Activated B cell treated with CpG ODN at 0.5 μM for 24 hours (primary cell): ENCODE measurements around the gene CEP128. TPM values are rescaled to one million over a fixed set of nuclear protein-coding genes. Genes with fewer than 3 reads are reported as not detected.

Experiments
- ATAC-seq: fragments of 200-7000 bp; cut with Tn5 transposase; one replicate; pipeline ENCODE4 v1.10.0; 2021; ENCODE audit warnings: low read depth, mild to moderate bottlenecking, moderate library complexity
- CTCF ChIA-PET: fragments of 350-600 bp; sonication (Branson Sonifier 250); formaldehyde crosslinking; loops from one replicate; lab custom pipeline; 2021; ENCODE audit warnings: antibody characterized with exemption; lab: Charles Lee
- POLR2A ChIA-PET: fragments of 350-600 bp; sonication (Branson Sonifier 250); formaldehyde crosslinking; loops from one replicate; lab custom pipeline; 2021; ENCODE audit warnings: antibody characterized with exemption; lab: Charles Lee
- DNase-seq: peaks from one replicate; pipeline ENCODE4 v3.0.0; 2022
- H3K27ac Mint-ChIP-seq: one replicate; pipeline ENCODE4 v1.8.0; 2020; ENCODE audit warnings: mixed read lengths
- H3K27me3 Mint-ChIP-seq: one replicate; pipeline ENCODE4 v1.8.0; 2021; ENCODE audit warnings: mixed read lengths
- H3K36me3 Mint-ChIP-seq: one replicate; pipeline ENCODE4 v1.8.0; 2021; ENCODE audit warnings: low read depth, mixed read lengths
- H3K4me1 Mint-ChIP-seq: one replicate; pipeline ENCODE4 v1.8.0; 2021; ENCODE audit warnings: mixed read lengths
- H3K4me3 Mint-ChIP-seq: one replicate; pipeline ENCODE4 v1.8.0; 2020; ENCODE audit warnings: mild to moderate bottlenecking, mixed read lengths
- H3K9me3 Mint-ChIP-seq: one replicate; pipeline ENCODE4 v1.8.0; 2020; ENCODE audit warnings: mixed read lengths
- intact Hi-C: fragments of 100-400 bp; cut with micrococcal nuclease; formaldehyde crosslinking; loops from one replicate; pipeline ENCODE4 v1.15.1; 2024
- total RNA-seq: library from RNA; stranded (reverse); gene quantifications from 2 replicates; pipeline ENCODE4 v1.2.3, GENCODE V29; 2022
- TF ChIP-seq, protein P1 (sequence below): fragments of 200-600 bp; IDR thresholded peaks from one replicate; pipeline ENCODE4 v1.8.0; 2022; ENCODE audit warnings: antibody characterized with exemption, mild to moderate bottlenecking

CEP128 gene
- total RNA-seq, 1 donor from 2014 or later, result 25.0 TPM

DNA sequence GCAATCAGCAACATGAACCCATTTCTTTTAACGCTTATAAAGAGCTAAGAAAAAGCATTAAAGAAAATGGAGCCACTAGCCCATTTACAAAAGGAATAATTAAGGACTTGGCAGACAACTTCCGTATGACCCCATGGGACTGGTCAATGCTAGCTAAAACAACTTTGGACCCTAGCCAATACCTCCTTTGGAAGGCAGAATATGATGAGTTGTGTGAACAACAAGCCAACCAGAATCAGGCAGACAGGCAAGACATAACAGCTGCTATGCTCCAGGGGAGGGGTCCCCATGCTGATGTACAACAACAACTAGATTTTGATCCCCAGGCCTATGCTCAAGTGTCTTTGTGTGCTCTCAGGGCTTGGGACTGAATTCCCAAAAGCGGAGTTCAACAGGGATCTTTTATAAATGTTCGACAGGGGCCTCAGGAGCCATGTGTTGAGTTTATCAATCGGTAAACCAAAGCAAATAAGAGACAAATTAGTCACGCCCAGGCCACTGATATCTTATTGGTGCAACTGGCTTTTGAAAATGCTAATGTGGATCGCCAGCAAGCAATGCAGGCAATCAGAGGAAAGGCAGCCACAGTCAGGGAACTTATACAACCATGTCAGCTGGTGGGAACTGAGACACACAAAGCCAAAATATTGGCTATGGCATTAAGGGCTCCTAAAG is 475.9 kb downstream of the CEP128 start:
- ChIA-PET CTCF (no interaction called here), POLR2A (no interaction called here)
- TF ChIP-seq, protein P1, sequence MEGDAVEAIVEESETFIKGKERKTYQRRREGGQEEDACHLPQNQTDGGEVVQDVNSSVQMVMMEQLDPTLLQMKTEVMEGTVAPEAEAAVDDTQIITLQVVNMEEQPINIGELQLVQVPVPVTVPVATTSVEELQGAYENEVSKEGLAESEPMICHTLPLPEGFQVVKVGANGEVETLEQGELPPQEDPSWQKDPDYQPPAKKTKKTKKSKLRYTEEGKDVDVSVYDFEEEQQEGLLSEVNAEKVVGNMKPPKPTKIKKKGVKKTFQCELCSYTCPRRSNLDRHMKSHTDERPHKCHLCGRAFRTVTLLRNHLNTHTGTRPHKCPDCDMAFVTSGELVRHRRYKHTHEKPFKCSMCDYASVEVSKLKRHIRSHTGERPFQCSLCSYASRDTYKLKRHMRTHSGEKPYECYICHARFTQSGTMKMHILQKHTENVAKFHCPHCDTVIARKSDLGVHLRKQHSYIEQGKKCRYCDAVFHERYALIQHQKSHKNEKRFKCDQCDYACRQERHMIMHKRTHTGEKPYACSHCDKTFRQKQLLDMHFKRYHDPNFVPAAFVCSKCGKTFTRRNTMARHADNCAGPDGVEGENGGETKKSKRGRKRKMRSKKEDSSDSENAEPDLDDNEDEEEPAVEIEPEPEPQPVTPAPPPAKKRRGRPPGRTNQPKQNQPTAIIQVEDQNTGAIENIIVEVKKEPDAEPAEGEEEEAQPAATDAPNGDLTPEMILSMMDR, result no peak
- DNase-seq, result no peak
- no peaks in the 10 kb centered on the region for H3K9me3 Mint-ChIP-seq
- ATAC-seq, result no peak
- H3K27ac Mint-ChIP-seq, result no peak overlapping the region
- intact Hi-C loops, result no loop called here
- no peak overlapping the region for H3K4me3 Mint-ChIP-seq
- H3K27me3 Mint-ChIP-seq, result no peaks in the 10 kb centered on the region
- no peaks in the 10 kb centered on the region for H3K4me1 Mint-ChIP-seq
- no peaks in the 10 kb centered on the region for H3K36me3 Mint-ChIP-seq

DNA sequence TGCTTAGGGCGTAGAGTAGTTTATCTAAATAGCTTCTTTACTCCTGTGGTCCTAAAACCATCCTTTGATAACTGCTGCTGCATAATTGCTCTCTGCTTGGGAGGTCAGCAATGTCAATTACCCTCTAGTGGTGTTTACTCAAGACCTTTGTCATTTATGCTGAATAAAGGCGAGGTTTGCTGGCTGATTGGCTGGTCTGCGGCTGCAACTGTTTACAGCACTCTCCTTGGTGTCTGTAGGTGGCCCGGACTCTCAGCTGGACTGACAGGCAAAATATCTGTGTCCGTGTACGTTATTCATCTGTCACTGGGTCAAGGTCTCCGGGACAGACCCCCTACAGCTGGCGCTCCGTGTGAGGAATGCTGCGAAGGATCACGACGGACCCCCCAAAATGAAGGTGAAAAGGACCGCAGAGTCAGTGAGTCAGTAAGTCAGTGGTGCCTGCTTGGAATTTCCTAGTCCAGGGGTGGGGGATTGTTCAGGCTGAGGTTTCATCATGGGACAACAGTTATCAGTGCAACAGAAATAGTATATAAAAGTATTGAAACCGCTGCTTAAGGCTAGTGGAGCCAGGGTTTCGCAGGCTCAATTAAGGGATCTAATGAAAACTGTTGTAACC is 476.9 kb downstream of the CEP128 start:
- POLR2A ChIA-PET, result interaction anchor here (0.6 kb wide), 1 partner anchor 945 kb away, joined by 4 read pairs; no protein-coding TSS in a partner anchor
- Mint-ChIP-seq H3K27me3 (no peaks in the 10 kb centered on the region), H3K27ac (no peak overlapping the region), H3K9me3 (no peaks in the 10 kb centered on the region), H3K4me1 (no peaks in the 10 kb centered on the region), H3K36me3 (no peaks in the 10 kb centered on the region), H3K4me3 (no peak overlapping the region)
- CTCF ChIA-PET, result no interaction called here
- intact Hi-C loops, result no loop called here
- DNase-seq (no peak), ATAC-seq (no peak)
- TF ChIP-seq, protein P1, result no peak

DNA sequence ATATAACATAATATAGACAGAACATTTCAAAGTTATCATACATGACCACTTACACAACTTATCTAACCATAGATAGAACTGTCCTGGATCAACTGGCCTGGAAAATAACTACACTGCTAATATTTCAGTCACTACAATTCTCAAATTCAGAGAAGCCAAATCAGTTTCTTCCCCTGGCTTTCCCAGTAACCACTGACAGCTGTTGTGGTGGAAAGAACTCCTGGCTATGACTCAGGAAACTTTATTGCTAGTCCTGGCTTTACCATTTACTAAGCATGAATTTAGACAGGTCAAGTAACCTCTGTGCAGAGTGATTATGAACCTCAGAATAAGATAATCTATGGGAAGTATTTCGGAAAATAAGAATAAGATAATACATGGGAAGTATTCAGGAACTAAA is 485.3 kb downstream of the CEP128 start:
- POLR2A ChIA-PET, result no interaction called here
- TF ChIP-seq, protein P1, result no peak
- Mint-ChIP-seq H3K27ac (no peak overlapping the region), H3K4me1 (no peaks in the 10 kb centered on the region), H3K36me3 (no peaks in the 10 kb centered on the region), H3K27me3 (no peaks in the 10 kb centered on the region), H3K9me3 (peaks cover 6% of the 10 kb centered on the region), H3K4me3 (no peak overlapping the region)
- DNase-seq, result no peak
- intact Hi-C loops, result no loop called here
- CTCF ChIA-PET, result no interaction called here
- no peak for ATAC-seq

DNA sequence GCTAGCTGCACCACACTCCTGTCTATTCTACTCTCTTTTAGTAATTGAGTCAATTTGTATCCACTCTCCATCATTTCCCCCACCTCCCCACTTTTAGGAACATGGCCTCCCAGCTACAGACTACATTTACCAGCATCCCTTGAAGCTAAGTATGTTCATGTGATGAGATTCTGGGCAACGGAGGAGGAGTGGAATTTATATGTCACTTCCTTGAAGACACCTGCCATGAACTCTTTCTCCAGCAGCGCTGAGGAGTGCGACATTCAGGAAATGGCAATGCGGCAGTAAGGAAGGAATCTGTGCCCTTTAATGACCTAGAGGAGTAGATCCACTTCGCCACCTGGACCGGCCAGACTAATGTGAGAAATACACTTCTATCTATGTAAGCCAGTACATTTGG is 486.5 kb downstream of the CEP128 start:
- no peak for DNase-seq
- H3K4me3 Mint-ChIP-seq, result no peak overlapping the region
- H3K36me3 Mint-ChIP-seq, result no peaks in the 10 kb centered on the region
- no peaks in the 10 kb centered on the region for H3K27me3 Mint-ChIP-seq
- POLR2A ChIA-PET, result no interaction called here
- CTCF ChIA-PET, result no interaction called here
- intact Hi-C loops, result no loop called here
- peaks cover 6% of the 10 kb centered on the region for H3K9me3 Mint-ChIP-seq
- no peaks in the 10 kb centered on the region for H3K4me1 Mint-ChIP-seq
- ATAC-seq, result no peak
- TF ChIP-seq, protein P1, result no peak
- no peak overlapping the region for H3K27ac Mint-ChIP-seq

DNA sequence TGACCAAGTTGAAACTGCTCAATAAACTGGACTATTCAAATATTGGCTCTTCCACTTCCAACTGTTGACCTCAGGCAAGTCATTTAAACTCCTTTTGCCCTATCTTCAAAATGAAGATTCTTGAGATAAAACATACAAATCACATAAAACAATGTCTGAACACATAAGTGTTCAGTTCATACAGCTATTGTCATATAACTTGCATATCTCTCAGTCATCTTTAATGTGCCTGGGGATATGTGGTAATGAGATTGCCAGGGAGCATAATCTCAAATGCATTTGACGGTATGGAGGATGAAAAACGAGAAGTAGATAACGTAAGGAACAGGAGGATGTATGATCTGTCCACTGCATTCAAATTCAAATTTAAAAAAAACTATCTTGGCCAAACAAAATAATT is 493.3 kb downstream of the CEP128 start:
- no peak for DNase-seq
- CTCF ChIA-PET, result no interaction called here

More for the DNA sequence above, 493.3 kb downstream of the CEP128 start:
- intact Hi-C loops, result no loop called here
- no peak for ATAC-seq
- POLR2A ChIA-PET, result no interaction called here
- TF ChIP-seq, protein P1, result no peak
- H3K4me1 Mint-ChIP-seq, result no peaks in the 10 kb centered on the region
- peaks cover 6% of the 10 kb centered on the region for H3K9me3 Mint-ChIP-seq
- no peaks in the 10 kb centered on the region for H3K27me3 Mint-ChIP-seq
- no peak overlapping the region for H3K4me3 Mint-ChIP-seq
- H3K27ac Mint-ChIP-seq, result no peak overlapping the region
- H3K36me3 Mint-ChIP-seq, result no peaks in the 10 kb centered on the region
